Measurements from ENCODE around the gene METTL24.
"Not testable (repeated sequence)": the region's sequence is repeated elsewhere in the genome, so short reads cannot be mapped to it uniquely, and the experiment has no call there.

- TF ChIP-seq, protein P1, sequence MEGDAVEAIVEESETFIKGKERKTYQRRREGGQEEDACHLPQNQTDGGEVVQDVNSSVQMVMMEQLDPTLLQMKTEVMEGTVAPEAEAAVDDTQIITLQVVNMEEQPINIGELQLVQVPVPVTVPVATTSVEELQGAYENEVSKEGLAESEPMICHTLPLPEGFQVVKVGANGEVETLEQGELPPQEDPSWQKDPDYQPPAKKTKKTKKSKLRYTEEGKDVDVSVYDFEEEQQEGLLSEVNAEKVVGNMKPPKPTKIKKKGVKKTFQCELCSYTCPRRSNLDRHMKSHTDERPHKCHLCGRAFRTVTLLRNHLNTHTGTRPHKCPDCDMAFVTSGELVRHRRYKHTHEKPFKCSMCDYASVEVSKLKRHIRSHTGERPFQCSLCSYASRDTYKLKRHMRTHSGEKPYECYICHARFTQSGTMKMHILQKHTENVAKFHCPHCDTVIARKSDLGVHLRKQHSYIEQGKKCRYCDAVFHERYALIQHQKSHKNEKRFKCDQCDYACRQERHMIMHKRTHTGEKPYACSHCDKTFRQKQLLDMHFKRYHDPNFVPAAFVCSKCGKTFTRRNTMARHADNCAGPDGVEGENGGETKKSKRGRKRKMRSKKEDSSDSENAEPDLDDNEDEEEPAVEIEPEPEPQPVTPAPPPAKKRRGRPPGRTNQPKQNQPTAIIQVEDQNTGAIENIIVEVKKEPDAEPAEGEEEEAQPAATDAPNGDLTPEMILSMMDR (IDR thresholded peaks at IDR 0.05; ENCODE audit: insufficient read depth, low read length), result not testable (repeated sequence)
- TF ChIP-seq GABPA (IDR thresholded peaks at IDR 0.05; ENCODE audit: low read depth); POLR2AphosphoS5 (IDR thresholded peaks at IDR 0.05; ENCODE audit: low read depth); REST (IDR thresholded peaks at IDR 0.05; ENCODE audit: insufficient replicate concordance, low read depth): not testable (repeated sequence)
Observed at GRCh38 chr6:110305832-110306231, 52.3 kb downstream of the METTL24 start.
